Sigmoid colon (tissue), 4 donors: ENCODE measurements around the gene STAT1.

Experiments used
- EP300 ChIP-seq, 4 donors: sonication (generic); formaldehyde crosslinking; IDR thresholded peaks; one replicate each; pipeline ENCODE4 v1.6.1; 2017; ENCODE audit warnings: antibody characterized with exemption in 4 of 4
- POLR2A ChIP-seq, 2 donors: fragments of 450-650 bp; IDR thresholded peaks; one replicate each; pipeline ENCODE4 v1.6.1; 2016; ENCODE audit warnings: antibody characterized with exemption in 2 of 2, mild to moderate bottlenecking in 2 of 2, moderate library complexity in 2 of 2
- POLR2AphosphoS5 ChIP-seq, 4 donors: sonication (generic); formaldehyde crosslinking; IDR thresholded peaks; one replicate each; pipeline ENCODE4 v1.6.1; 2017; ENCODE audit warnings: antibody characterized with exemption in 4 of 4
- TF ChIP-seq, protein P1 (sequence below), 4 experiments: fragments of 450-650 bp in 3 of 4; fragments of 200-600 bp in 1 of 4; IDR thresholded peaks; one replicate each; pipeline ENCODE4 v1.5.1; 2016 to 2019; ENCODE audit warnings: antibody characterized with exemption in 4 of 4, mild to moderate bottlenecking in 3 of 4, moderate library complexity in 2 of 4

DNA sequence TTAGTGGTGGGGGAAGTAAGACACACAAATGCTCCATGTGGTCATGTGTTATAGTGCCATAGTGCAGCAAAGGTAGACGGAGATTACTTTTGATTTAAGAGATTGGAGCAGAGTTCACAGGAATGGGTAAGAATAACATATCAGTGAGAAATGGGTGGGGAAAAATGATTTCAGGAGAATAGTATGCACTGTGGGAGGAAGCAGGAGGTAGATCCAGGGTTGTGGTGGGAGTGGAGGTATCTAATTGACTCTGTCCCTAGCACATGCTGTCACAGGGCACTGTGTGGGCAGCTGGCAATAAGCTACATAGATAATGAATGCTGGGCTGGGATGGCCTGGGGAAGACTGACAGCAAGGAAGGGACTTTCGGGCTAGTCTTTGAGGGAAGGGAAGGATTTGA, 65.3 kb downstream of the STAT1 start:
- TF ChIP-seq, protein P1, sequence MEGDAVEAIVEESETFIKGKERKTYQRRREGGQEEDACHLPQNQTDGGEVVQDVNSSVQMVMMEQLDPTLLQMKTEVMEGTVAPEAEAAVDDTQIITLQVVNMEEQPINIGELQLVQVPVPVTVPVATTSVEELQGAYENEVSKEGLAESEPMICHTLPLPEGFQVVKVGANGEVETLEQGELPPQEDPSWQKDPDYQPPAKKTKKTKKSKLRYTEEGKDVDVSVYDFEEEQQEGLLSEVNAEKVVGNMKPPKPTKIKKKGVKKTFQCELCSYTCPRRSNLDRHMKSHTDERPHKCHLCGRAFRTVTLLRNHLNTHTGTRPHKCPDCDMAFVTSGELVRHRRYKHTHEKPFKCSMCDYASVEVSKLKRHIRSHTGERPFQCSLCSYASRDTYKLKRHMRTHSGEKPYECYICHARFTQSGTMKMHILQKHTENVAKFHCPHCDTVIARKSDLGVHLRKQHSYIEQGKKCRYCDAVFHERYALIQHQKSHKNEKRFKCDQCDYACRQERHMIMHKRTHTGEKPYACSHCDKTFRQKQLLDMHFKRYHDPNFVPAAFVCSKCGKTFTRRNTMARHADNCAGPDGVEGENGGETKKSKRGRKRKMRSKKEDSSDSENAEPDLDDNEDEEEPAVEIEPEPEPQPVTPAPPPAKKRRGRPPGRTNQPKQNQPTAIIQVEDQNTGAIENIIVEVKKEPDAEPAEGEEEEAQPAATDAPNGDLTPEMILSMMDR (IDR thresholded peaks at IDR 0.05) = no peak
- no peak for TF ChIP-seq EP300 (IDR thresholded peaks at IDR 0.05)
- no peak for TF ChIP-seq POLR2A (IDR thresholded peaks at IDR 0.05)
- TF ChIP-seq POLR2AphosphoS5 (IDR thresholded peaks at IDR 0.05) = no peak
